ENCODE measurements around the gene SNTG2.
A peak's percentile ranks its signal among the peaks of the same experiment; 100 is the strongest.

The SNTG2 gene

GRCh38 chr2:1249897-1250687 lies 299.4 kb downstream of the SNTG2 start:
- no peak for DNase-seq

GRCh38 chr2:1251520-1251919 lies 300.9 kb downstream of the SNTG2 start:
- no peak for DNase-seq

DNA sequence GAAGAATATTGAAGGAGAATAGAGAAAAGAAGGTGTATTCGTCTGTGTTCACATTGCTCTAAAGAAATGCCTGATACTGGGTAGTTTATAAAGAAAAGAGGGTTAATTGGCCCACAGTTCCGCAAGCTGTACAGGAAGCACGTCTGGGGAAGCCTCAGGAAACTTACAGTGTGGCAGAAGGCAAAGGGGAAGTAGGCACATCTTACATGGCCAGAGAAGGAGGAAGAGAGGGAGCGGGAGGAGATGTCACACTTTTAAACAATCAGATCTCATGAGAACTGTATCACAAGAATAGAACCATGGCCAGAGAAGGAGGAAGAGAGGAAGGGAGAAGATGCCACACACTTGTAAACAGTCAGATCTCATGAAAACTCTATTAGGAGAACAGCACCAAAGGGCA lies 303.0 kb downstream of the SNTG2 start:
- no peak for DNase-seq

- DNase-seq: no peak
These were observed 304.2 kb downstream of the SNTG2 start for GRCh38 chr2:1254662-1255343.

DNA sequence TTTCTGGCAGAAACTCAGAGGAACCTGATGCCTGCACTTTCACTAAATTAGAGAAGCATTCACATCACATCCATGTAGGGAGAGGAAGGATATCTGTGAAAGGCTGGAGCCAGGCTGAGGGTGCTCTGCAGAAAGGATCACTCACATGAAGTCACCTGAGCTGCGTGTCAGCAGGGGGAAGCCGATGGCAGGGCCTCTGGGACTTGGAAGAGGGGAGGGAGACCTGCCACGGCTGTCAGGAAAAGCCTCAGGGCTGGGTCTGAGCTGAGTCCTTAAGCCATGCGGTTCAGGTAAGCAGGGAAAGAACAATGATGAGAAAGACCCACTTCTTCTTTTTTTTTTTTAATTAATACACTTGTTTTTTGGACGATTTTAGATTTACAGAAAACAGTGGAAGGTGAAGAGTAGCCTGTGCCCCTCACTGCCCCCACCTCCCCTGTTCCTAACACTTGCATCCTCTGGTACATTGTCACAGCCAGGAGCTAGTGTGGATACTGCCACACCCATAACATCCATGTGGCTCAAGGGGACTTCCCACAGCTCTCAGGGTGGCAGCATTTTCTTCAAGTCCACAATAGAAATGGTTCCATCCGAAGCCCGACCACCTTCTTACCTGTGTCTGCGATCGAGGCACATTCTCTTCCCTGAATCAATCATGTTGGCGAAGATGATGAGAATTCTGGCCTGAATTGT lies 306.1 kb downstream of the SNTG2 start:
- DNase-seq: no peak

DNA sequence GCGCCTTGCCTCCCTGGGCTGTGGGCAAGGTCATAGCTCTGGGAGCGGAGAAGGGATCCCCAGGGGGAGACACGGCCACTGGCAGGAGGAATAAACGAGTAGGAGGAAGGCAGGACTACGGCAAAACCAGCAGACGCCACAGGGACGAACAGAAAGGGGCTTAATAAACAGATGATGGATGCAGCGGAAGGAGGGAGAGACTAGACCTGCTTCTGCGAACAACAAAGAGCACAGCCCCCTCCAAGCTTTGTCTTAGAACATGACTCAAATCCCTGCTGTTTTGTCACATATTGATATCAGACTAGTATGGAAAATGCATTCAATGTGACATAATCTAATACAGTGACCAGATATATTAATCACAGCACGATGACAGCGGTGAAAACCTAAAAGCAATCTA lies 306.7 kb downstream of the SNTG2 start:
- no peak for DNase-seq

DNA sequence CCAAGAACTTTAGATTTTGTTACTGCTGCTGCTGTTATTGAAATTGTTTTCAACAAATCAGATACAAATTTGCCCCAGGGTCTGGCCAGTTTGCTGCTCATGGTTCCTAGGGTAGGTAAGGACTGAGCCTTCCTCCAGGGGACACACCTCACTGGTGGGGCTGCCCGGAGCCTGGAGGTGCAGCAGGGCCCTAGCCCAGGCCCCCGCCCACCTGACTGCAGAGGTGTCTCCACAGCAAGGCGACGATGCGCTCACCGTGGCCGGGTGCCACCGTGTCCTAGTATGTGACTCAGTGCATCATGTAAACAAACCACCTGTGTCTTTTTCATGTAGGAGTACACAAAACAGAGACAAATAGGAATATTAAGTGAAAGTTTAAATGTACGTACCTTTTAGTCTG lies 309.1 kb downstream of the SNTG2 start:
- no peak for DNase-seq

- no peak for DNase-seq
These were observed 312.0 kb downstream of the SNTG2 start for GRCh38 chr2:1262609-1263008.

DNA sequence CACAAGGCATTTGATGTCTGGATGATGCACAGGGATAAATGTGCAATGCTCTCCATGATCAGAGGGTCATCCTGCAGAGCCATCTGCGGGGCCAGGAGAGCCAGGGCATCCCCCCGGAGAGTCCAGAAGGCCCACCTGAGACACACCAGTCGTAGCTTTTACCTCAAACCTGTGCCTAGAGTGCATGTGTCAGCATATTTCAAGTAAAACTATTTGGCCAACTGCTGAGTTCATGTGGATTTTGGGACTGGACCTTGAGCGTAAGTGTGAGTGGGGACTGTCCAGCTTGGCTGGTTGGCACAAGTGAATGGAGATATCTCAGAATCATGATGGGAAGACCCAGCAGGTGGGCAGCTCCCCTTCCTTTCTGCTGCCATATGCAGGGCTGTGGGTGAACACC lies 314.8 kb downstream of the SNTG2 start:
- no peak for DNase-seq

DNA sequence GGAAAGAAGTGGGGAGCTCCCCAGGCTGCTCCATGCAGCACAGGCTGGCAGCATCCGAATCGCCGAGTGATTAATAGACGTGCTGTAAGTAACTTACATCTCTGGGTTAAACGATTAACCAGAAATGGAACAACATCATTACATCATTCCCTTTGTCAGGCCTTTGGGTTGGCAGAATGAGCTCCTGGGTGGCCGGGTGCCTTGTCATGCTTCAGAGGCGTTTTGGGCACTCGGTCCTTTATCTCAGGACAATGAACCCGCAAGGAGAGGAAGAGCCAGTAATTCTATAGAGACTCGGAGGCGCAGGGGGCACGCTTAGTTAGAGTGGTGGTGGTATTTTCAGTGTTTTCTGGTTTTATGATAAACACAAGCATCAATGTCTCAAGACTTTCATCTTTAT lies 315.7 kb downstream of the SNTG2 start:
- no peak for DNase-seq

- no peak for DNase-seq
These were observed 317.4 kb downstream of the SNTG2 start for GRCh38 chr2:1268034-1268433.

DNA sequence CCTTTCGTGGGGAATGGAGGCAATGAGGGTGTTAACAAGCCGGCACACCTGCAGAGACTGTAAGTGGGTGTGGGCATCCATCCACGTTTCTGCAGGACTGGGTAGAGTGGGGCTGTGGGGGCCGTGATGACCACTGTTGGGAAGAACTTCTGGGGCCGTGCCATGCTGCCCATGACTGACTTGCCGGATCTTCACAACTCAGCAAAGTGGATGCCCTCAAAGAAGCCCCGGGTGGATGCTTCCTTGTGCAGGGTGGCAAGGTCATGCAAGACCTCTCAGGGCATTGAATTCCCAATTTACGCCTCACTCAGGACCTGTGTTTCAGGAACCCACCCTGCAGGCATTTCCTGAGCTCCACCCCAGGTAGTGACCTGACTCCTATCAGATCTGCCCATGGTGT lies 319.2 kb downstream of the SNTG2 start:
- DNase-seq: no peak

DNA sequence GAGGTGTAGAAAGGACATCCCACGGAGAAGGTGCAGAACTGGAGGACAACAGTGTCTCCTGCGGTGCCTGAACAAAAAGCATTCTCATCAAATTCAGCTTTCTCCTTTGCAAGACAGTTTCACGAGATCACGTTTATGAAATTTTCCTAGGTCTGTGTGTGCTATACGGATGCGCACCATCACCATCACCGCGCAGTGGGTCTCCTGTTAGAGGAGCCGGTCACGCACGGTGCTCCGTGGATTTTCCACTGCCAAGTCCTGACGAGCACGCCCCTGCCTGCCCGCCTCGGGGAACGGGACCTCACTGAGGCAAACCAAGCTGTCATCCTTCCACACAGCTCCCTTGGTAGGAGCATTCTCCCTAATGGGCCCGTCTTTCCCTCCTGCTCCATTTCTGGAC lies 322.2 kb downstream of the SNTG2 start:
- no peak for DNase-seq

- no peak for DNase-seq
These were observed 327.0 kb downstream of the SNTG2 start for GRCh38 chr2:1277634-1278033.

GRCh38 chr2:1278125-1278524 lies 327.5 kb downstream of the SNTG2 start:
- DNase-seq: no peak

- DNase-seq: no peak
These were observed 328.2 kb downstream of the SNTG2 start for GRCh38 chr2:1278861-1279260.

GRCh38 chr2:1282552-1282951 lies 331.9 kb downstream of the SNTG2 start:
- peak in 1 of 2 experiments; percentile 5 for DNase-seq

GRCh38 chr2:1283020-1283801 lies 332.6 kb downstream of the SNTG2 start:
- DNase-seq: no peak

- DNase-seq: peak in 1 of 2 experiments; percentile 45
These were observed 333.2 kb downstream of the SNTG2 start for GRCh38 chr2:1283871-1284270.

- no peak for DNase-seq
These were observed 336.3 kb downstream of the SNTG2 start for GRCh38 chr2:1286929-1287328.

GRCh38 chr2:1287427-1287826 lies 336.8 kb downstream of the SNTG2 start:
- no peak for DNase-seq

DNA sequence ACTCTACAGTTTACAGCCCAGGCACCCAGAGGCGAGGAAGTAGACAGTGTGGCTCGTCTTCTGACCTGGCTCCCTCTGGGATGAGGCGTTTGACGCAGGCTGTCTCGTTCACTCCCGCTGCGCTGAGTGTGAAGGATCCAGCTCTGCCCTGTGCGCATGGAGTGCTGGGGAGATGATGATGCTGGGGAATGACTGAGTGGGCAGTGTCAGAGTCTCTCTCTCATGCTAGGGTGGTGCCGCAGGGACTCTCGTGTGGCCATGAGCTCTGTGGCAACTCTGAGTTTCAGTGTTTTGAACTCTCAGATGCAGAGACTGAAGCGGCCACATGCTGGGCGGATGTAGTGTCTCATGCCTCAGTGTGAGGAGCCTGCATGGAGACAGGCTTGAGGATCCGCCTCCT lies 344.3 kb downstream of the SNTG2 start:
- no peak for DNase-seq

DNA sequence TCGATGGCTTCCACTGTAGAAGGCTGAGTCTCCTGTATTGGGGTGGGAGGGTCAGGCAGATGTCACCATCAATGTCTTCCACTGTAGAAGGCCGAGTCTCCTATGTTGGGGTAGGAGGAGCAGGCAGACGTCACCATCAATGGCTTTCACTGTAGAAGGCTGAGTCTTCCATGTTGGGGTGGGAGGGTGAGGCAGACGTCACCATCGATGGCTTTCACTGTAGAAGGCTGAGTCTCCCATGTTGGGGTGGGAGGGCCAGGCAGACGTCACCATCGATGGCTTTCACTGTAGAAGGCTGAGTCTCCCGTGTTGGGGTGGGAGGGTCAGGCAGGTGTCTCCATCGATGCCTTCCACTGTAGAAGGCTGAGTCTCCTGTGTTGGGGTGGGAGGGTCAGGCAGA lies 345.1 kb downstream of the SNTG2 start:
- DNase-seq: no peak

All from NCI-H526 (cell line).